ENCODE results near the gene DTNB.
A peak's percentile ranks its signal among the peaks of the same experiment; 100 is the strongest.

Gene DTNB

DNA sequence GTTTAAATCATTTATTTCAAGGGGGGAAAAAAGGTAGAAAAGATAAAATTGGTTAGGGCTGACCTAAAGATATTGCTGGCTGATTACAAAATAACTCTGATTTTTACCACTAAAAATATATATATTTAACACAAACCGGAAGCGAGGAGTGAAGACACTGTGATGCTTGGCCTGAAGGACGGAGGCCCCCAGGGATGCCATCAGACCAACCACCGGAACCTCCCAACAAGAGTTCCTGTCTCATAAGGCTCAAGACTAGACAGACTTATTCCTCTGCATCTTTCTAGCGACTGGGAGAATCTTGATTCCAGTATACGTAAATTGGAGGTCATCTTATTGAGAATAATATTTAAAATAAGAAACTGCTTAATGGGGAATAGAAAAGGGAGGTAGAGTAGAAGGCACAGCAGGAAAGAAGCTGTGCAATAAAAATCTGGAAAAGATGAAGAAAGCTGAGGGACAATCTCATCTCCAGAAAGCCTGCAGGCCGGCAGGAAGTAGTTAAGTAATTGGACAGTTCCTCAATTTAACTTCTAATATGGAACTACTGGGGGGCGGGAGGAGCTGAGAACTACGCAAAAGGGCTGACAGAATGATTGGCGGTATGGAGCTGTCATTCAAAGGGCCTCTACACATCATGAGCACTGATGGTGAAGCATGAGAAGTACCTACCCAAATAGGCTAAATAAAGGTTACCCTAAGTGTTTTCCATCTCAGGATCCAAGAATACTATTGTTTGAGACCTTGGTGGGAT lies 91.1 kb downstream of the DTNB start:
- Histone ChIP-seq H3K9me3 (ENCODE audit: severe bottlenecking) (no peaks in the 10 kb centered on the region), H3K27me3 (ENCODE audit: insufficient read depth, low read depth, severe bottlenecking) (no peaks in the 10 kb centered on the region), H3K4me3 (ENCODE audit: low read depth, low read length) (no peak overlapping the region), H3K27ac (no peak overlapping the region), H3K36me3 (no peaks in the 10 kb centered on the region)
- TF ChIP-seq, protein P1, sequence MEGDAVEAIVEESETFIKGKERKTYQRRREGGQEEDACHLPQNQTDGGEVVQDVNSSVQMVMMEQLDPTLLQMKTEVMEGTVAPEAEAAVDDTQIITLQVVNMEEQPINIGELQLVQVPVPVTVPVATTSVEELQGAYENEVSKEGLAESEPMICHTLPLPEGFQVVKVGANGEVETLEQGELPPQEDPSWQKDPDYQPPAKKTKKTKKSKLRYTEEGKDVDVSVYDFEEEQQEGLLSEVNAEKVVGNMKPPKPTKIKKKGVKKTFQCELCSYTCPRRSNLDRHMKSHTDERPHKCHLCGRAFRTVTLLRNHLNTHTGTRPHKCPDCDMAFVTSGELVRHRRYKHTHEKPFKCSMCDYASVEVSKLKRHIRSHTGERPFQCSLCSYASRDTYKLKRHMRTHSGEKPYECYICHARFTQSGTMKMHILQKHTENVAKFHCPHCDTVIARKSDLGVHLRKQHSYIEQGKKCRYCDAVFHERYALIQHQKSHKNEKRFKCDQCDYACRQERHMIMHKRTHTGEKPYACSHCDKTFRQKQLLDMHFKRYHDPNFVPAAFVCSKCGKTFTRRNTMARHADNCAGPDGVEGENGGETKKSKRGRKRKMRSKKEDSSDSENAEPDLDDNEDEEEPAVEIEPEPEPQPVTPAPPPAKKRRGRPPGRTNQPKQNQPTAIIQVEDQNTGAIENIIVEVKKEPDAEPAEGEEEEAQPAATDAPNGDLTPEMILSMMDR (IDR thresholded peaks at IDR 0.05; ENCODE audit: low read depth, low read length): no peak
- DNase-seq: no peak

DNA sequence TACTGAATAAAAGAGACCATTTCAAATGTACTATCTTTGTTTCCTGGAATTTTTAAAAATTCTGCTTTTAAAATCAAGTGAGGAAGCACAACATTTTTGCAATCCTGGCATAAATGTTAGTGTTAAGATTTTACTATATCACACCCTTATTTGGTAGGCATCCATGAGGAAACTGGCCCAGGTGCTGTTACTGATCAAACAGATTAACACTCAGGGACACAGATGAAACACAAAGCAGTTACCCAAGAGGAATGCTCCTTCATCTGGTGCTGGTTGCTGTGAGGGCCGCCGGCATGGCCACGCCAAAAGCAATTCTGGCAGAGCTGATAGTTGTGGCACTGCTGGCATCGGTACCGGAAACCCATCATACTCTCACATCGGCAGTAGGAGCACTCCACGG lies 96.8 kb downstream of the DTNB start:
- H3K9me3 ChIP-seq (ENCODE audit: severe bottlenecking): no peaks in the 10 kb centered on the region

DNA sequence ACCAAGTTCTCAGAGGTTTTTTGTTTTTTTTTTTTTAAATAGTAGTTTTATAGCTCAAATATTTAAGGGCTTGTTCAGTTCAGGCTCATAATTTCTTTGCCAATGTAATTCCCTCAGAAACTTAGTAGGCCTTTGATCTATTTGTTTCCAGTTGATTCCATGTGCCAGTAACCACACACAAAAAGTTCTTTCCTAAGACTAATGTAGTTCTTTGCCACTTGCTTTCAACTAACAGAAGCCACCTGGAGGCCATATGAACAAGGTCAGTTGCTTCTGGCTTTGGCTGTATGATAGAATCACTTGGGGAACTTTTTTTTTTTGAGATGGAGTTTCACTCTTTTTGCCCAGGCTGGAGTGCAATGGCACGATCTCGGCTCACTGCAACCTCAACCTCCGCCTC lies 100.7 kb downstream of the DTNB start:
- DNase-seq: no peak
- no peak overlapping the region for H3K4me3 ChIP-seq (ENCODE audit: low read depth, low read length)
- H3K27me3 ChIP-seq (ENCODE audit: insufficient read depth, low read depth, severe bottlenecking): no peaks in the 10 kb centered on the region
- H3K27ac ChIP-seq: no peak overlapping the region
- TF ChIP-seq, protein P1 (IDR thresholded peaks at IDR 0.05; ENCODE audit: low read depth, low read length): no peak
- H3K9me3 ChIP-seq (ENCODE audit: severe bottlenecking): no peaks in the 10 kb centered on the region
- peaks cover 4% of the 10 kb centered on the region; the same call in 1 of the 2 replicates for H3K36me3 ChIP-seq

More for the DNA sequence above, 96.8 kb downstream of the DTNB start:
- Histone ChIP-seq H3K27me3 (ENCODE audit: insufficient read depth, low read depth, severe bottlenecking) (no peaks in the 10 kb centered on the region), H3K4me3 (ENCODE audit: low read depth, low read length) (no peak overlapping the region), H3K27ac (no peak overlapping the region), H3K36me3 (peaks cover 4% of the 10 kb centered on the region; the same call in 1 of the 2 replicates)
- TF ChIP-seq, protein P1 (IDR thresholded peaks at IDR 0.05; ENCODE audit: low read depth, low read length): no peak
- DNase-seq: no peak

DNA sequence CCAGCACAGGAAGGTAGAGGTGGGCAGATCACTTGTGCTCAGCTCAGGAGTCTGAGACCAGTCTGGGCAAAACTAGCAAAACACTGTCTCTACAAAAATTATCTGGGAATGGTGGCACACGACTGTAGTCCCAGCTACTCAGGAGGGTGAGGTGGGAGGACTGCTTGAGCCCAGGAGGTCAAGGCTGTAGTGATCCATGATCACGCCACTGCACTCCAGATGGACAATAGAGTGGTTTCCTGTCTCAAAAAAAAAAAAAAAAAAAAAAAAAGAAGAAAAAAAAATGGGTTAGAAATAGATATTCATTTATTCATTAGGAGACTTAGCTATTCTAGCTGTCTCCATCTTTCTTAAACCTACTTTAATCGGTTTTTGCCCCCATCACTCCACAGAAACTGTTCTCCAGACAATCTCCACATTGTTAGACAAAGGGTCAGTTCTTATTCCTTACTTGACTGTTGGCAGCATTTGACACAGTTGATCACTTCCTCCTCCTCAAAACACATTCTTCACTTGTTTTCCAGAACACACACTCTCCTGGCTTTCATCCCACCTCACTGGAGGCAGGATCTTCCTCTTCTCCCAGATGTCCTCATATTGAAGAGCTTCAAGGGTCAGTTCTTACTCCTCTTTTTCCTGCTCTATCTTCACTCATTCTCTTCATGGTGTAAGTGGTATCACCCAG lies 103.1 kb downstream of the DTNB start:
- TF ChIP-seq, protein P1 (IDR thresholded peaks at IDR 0.05; ENCODE audit: low read depth, low read length): no peak
- no peaks in the 10 kb centered on the region; the same call in 1 of the 2 replicates for H3K36me3 ChIP-seq
- no peak overlapping the region for H3K27ac ChIP-seq
- H3K27me3 ChIP-seq (ENCODE audit: insufficient read depth, low read depth, severe bottlenecking): no peaks in the 10 kb centered on the region
- H3K4me3 ChIP-seq (ENCODE audit: low read depth, low read length): no peak overlapping the region
- no peaks in the 10 kb centered on the region for H3K9me3 ChIP-seq (ENCODE audit: severe bottlenecking)
- DNase-seq: no peak

DNA sequence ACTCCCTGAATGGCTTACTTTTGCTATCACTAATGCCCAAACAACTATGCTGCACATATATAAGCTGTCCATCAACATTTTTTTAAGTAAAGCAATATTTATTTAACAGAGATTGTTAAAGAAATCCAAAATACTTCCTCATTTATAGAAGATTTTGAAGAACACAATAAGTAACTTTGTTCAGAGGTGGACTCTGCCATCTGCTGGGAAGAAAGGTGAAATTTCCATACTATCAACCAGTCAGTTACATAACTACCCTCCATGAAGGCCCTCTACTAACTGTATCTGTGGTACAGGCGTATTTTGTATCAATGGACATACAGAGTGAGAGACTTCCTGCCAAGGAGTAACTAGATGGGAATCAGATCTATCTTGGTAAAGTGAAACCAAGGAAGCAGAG lies 106.0 kb downstream of the DTNB start:
- no peaks in the 10 kb centered on the region for H3K9me3 ChIP-seq (ENCODE audit: severe bottlenecking)
- H3K27ac ChIP-seq: no peak overlapping the region
- no peak for DNase-seq
- no peaks in the 10 kb centered on the region for H3K36me3 ChIP-seq
- TF ChIP-seq, protein P1 (IDR thresholded peaks at IDR 0.05; ENCODE audit: low read depth, low read length): peak; percentile 32; the same call in 1 of the 2 replicates
- no peaks in the 10 kb centered on the region for H3K27me3 ChIP-seq (ENCODE audit: insufficient read depth, low read depth, severe bottlenecking)
- H3K4me3 ChIP-seq (ENCODE audit: low read depth, low read length): no peak overlapping the region
